GM18858 (cell line): ENCODE measurements around the gene CERKL.

Experiments used
- ATAC-seq: cut with Tn5 transposase; IDR thresholded peaks from one replicate; pipeline ENCODE4 v1.9.1; 2021; ENCODE audit not compliant: unreplicated experiment

Gene CERKL

GRCh38 chr2:181678861-181679543 lies 22.1 kb upstream of the CERKL start:
- no peak for ATAC-seq

GRCh38 chr2:181677912-181678586 lies 21.1 kb upstream of the CERKL start:
- no peak for ATAC-seq

- ATAC-seq = no peak
Measured at GRCh38 chr2:181675254-181675653, 18.3 kb upstream of the CERKL start.

- ATAC-seq = no peak
Measured at GRCh38 chr2:181674461-181674860, 17.6 kb upstream of the CERKL start.

GRCh38 chr2:181673173-181673572 lies 16.3 kb upstream of the CERKL start:
- peak; percentile 19 for ATAC-seq

- ATAC-seq = peak; percentile 92
Measured at GRCh38 chr2:181672255-181673008, 15.5 kb upstream of the CERKL start.

GRCh38 chr2:181670632-181671031 lies 13.7 kb upstream of the CERKL start:
- no peak for ATAC-seq

- ATAC-seq = no peak
Measured at GRCh38 chr2:181667234-181667633, 10.3 kb upstream of the CERKL start.

GRCh38 chr2:181662287-181662686 lies 5.4 kb upstream of the CERKL start:
- ATAC-seq = no peak

GRCh38 chr2:181660181-181660580 lies 3.3 kb upstream of the CERKL start:
- ATAC-seq = no peak

GRCh38 chr2:181658444-181658843 lies 1.5 kb upstream of the CERKL start:
- no peak for ATAC-seq

- no peak for ATAC-seq
Measured at GRCh38 chr2:181657379-181657778, 474 bp upstream of the CERKL start.

GRCh38 chr2:181655519-181655918 lies 1.4 kb downstream of the CERKL start:
- ATAC-seq = no peak

- no peak for ATAC-seq
Measured at GRCh38 chr2:181649436-181649979, 7.4 kb downstream of the CERKL start.

GRCh38 chr2:181648478-181649155 lies 8.3 kb downstream of the CERKL start:
- ATAC-seq = no peak

GRCh38 chr2:181646415-181646987 lies 10.4 kb downstream of the CERKL start:
- ATAC-seq = no peak

- ATAC-seq = no peak
Measured at GRCh38 chr2:181643151-181643550, 13.8 kb downstream of the CERKL start.

GRCh38 chr2:181642086-181642485 lies 14.8 kb downstream of the CERKL start:
- ATAC-seq = no peak

- no peak for ATAC-seq
Measured at GRCh38 chr2:181639686-181640085, 17.2 kb downstream of the CERKL start.

GRCh38 chr2:181632733-181633401 lies 24.0 kb downstream of the CERKL start:
- peak; percentile 58 for ATAC-seq
